Stimulated activated CD4-positive, alpha-beta T cell treated with anti-CD3 and anti-CD28 coated beads, Interleukin-15, amount 100 ng/mL, for 48 hours (primary cell): ENCODE measurements around the gene ABCE1.
"Not testable (repeated sequence)": the region's sequence is repeated elsewhere in the genome, so short reads cannot be mapped to it uniquely, and the experiment has no call there.

Experiments used
- DNase-seq, 2 donors: peaks; one replicate each; pipeline ENCODE4 v3.0.0-alpha.2; 2020; ENCODE audit warnings: low read depth in 2 of 2

ABCE1 gene

DNA sequence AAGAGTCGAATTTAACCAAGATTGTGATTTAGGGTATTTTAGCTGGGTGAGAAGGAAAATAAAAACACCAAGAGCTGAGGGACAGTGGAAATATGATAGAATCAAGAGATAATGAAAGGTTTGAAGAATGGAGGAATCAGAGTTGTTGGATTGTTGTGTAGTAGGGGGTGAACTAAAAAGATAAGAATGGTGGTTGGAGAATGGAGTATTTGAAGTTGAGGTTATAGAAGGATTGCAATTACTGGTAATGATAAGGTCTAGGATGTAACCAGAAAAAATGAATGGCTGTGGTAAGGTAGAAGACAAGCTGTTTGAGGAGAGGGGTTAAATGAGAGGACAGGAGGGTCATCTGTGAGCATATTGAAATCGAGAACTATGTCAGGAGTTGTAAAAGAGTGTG lies 4.5 kb downstream of the ABCE1 start:
- no peak for DNase-seq

GRCh38 chr4:145103496-145103895 lies 5.4 kb downstream of the ABCE1 start:
- no peak for DNase-seq

DNA sequence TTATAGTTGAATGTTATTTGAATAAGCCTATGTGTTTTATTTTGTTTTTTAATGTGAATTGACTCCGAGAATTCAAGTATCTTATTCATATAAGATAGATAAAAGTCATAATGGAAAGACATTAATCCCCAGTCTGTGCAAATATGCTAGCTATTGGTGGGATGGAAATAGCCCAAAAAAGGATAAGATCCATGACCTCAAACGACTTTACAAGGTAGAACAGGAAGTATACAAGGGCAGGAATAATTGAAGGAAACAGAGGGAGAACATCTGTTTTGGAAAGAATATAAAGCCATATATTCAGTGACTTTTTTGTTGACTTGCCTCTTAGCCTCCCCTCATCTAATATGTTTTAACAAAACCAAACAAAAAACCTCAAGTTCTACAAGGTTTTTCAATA lies 9.0 kb downstream of the ABCE1 start:
- no peak for DNase-seq

DNA sequence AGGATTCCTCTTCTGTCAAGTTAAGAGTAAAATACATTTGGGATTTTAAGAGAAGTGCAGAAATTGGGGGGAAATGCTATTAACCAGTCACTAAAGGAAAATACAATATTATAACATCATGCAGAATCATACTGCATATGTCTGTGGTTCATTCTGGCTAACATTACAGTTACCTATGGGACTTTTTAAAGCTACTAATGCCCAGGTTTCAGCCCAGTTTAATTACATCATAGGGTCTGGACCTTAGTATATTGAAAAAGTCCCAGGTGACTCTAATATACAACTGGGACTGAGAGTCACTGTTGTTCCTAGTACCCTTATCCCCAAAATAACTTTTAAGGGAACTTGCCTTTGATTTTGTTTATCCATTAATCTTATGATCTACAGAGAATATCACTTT lies 10.0 kb downstream of the ABCE1 start:
- no peak for DNase-seq

- no peak for DNase-seq
Observed at GRCh38 chr4:145125396-145125795, 27.3 kb downstream of the ABCE1 start.

- no peak for DNase-seq
Observed at GRCh38 chr4:145130130-145130529, 32.0 kb downstream of the ABCE1 start.

GRCh38 chr4:145130788-145131399 lies 32.8 kb downstream of the ABCE1 start:
- DNase-seq: no peak

DNA sequence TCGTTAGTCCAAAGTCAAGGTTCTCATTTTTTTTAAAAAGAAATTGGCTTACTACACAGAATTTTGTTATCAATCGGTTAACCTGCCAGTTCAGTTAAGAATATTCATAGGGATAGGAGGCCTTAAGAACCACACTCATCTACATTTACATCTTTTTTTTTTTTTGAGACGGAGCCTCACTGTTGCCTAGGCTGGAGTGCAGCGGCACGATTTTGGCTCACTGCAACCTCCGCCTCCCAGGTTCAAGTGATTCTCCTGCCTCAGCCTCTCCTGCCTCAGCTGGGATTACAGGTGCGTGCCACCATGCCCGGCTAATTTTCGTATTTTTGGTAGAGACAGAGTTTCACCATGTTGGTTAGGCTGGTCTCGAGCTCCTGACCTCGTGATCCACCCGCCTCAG lies 33.7 kb downstream of the ABCE1 start:
- no peak for DNase-seq

- no peak for DNase-seq
Observed at GRCh38 chr4:145132511-145133098, 34.5 kb downstream of the ABCE1 start.

DNA sequence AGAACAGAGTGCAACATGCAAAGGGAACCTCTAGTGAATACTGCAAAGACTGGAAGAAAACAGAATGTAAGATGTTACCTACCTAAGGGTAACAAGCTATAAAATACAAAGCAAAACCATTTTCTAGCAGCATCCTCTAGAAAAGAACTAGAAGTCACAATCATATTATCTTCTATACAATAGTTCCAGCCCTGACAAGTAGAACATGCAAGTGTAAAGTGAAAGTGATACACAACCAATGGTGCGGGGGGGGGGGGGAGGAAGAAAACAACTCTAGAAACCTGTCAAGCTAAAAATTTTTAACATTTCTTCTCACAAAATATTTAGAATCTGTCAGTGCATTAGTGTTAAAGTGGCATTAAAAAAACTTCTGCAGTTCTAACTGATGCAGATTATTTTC lies 38.1 kb downstream of the ABCE1 start:
- DNase-seq: not testable (repeated sequence)

DNA sequence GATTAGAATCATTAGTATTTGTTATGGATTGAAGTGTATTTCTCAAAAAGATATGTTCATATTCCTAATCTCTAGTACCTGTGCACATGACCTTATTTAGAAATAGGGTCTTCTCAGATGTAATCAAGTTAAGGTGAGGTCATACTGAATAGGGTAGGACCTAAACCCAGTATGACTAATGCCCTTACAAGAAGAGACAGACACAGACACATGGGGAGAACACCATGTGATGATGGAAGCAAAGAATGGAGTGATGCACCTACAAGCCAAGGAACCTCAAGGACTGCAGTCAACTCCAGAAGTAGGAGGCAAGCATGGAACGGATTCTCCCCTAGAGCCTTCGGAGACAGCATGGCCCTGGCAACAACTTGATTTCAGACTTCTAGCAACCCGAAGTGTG lies 50.9 kb downstream of the ABCE1 start:
- DNase-seq: no peak

DNA sequence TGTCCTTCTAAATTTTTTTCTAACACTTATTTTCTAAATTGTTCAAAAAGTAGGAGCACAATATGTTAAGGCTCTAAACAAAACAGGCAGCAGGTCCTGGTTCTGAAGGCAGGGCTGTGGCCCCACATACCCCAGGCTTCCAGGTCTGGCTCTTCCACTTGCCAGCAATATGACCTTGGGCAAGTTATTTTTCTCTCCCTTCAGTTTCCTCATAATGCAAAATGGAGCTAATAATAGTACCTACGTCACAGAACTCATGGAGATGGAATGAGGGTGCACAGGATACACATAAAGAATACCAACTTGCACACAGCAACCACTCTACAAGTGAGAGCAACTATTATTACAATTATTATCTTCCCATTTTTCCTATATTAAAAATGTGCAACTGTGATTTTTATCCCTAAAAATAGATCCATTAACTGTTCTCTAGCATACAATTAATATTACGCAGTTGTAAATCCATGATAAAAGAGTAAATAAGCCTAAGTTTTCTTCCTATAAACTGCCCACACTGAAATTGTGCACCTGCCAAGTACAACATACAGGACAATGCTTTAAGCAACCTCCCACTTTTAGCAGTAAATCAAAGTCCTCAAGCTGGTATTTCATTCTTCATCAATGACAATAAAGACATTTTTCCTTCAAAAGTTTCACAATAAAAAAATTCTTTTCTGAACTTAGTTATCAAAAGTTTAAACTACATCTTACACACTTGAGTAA lies 55.2 kb downstream of the ABCE1 start:
- no peak for DNase-seq

- DNase-seq: no peak
Observed at GRCh38 chr4:145153904-145154298, 55.8 kb downstream of the ABCE1 start.

GRCh38 chr4:145154573-145154972 lies 56.5 kb downstream of the ABCE1 start:
- no peak for DNase-seq

GRCh38 chr4:145155268-145155870 lies 57.3 kb downstream of the ABCE1 start:
- DNase-seq: no peak

- DNase-seq: no peak
Observed at GRCh38 chr4:145156986-145157385, 58.9 kb downstream of the ABCE1 start.

GRCh38 chr4:145161549-145161948 lies 63.4 kb downstream of the ABCE1 start:
- no peak for DNase-seq

DNA sequence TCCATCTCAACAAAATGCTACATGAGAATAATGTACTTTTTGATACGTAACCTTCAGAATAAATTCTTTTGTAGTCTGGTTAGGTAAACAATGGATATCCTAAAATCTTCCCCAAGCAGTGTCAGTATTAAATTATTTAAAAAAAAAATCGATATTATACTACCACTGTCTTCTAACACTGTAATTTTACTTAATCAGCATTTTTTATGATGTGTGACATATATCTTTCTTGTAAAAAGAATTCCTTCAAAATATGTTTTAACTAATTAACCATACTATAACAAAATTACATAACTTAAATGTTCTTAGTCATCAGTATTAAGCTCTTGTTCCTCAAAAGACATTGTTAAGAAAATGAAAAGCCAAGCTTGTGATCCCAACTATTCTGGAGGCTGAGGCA lies 69.8 kb downstream of the ABCE1 start:
- DNase-seq: no peak

DNA sequence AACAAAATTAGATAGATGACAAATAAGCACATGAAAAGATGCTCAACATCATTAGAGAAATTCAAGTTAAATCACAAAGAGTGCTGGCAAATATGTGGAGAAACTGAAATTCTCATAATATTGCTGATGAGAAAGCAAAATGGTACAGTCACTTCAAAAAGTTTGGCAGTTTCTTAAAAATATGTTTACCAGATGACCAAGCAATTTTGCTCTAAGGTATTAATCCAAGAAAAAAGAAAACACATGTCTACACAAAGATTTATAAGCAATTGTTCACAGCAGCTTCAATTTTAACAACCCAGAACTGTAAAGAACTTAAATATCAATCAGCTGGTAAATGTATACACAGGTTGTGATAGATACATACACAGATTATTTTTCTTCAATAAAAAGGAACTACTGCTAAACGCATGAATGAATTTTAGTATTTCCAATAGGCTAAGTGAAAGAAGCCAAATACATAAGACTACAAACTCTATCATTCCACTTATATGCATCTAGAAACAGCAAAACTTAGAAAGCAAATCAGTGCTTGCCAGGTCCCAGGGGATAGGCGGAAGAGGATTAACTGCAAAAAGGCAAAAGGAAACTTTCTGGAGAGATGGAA lies 70.6 kb downstream of the ABCE1 start:
- no peak for DNase-seq

DNA sequence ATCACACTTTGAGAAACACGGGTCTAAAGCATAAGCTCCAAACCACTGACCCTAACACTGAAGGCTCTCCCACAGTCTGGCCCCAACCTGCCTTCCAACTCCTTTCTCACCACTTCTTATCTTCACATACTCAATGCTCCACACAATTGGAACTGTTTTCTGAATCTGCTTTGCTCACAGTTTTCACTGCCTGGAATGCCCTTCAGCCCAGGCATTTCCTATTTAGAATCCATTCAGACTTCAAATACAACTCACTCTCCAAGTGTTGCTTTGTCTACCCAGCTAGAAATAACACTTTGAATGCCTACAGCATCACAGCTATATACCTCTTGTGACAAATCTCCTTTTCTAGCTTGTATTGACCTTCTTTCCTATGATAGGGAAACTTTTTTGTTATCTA lies 72.1 kb downstream of the ABCE1 start:
- no peak for DNase-seq

DNA sequence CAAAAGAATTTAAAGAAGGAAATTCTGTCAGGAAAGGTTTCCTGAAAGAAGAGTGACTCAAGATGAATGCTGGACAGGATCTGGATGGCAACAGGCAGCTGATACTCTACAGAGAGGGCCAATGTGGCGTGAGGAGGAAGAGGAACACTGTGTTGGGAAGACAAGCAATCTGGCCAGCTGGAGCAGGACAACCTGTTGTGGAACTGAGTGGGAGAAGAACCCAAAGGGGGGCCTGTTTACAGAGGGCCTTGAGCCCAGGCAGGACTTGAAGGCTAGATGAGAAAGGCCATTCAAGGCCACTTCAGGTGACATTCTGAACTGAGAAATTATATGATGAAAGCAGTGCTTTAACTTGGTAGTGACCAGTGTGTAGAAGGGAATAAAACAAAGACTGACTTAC lies 73.8 kb downstream of the ABCE1 start:
- DNase-seq: no peak

DNA sequence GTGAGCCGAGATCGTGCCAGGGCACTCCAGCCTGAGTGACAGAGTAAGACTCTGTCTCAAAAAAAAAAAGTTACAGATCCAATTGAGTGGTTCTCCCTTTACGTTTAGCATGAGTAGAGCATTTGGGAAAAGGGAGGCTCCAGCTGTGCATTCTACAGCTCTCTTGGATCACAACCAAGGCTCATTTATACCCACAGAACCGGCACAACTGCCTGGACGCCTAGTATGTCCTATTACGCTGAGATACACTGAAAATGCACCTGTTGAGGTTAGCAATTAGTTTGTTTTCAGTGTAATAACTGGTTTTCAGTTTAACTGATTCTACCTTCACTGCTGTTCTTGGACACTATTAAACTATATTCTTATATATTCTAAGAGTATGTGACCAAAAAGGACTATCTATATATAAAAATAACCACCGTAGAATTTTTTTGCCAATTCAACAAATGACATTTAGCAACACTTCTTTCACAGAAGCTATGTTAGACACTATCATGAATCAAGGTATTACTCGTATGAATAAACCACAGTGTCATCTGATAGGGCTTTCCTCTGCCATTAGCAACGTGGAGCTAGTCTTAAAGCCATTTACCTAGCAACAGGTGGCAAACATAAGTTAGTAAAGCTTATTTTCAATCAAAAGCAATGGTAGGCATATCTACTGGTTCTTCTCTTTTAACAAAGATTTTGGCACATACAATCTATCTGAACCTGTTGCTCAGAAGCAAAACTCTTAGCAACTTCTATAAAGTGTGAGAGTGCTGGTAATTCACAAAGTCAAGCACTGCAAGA lies 78.7 kb downstream of the ABCE1 start:
- no peak for DNase-seq
